SK-N-SH (cell line): ENCODE results near the gene WDR88. TPM values are rescaled to one million over a fixed set of nuclear protein-coding genes. Genes with fewer than 3 reads are reported as not detected.

Source experiments
- CTCF ChIA-PET: fragments of 300-600, 350-600 bp; formaldehyde crosslinking; extraction: SDS; loops from one replicate; lab custom pipeline; 2021; lab: Yijun Ruan, JAX
- POLR2A ChIA-PET: fragments of 350-600 bp; sonication (Branson Sonifier 250); formaldehyde crosslinking; extraction: SDS; loops from one replicate; lab custom pipeline; 2020; ENCODE audit warnings: antibody characterized with exemption, inconsistent platforms; lab: Yijun Ruan, JAX
- DNase-seq: peaks from one replicate; pipeline ENCODE4 v3.0.0; 2012
- H2AFZ ChIP-seq: fragments of 200-600 bp; sonication (generic); 2 replicates; pipeline ENCODE4 v1.8.1; 2016; ENCODE audit warnings: antibody characterized with exemption, mild to moderate bottlenecking, low read depth
- H3F3A ChIP-seq: fragments of 200-600 bp; sonication (generic); replicated peaks from 2 replicates; pipeline ENCODE3; 2016; ENCODE audit warnings: antibody characterized with exemption, mild to moderate bottlenecking; ENCODE audit not compliant: insufficient read depth
- H3K27ac ChIP-seq, 2 experiments: fragments of 200-500 bp in 1 of 2; fragments of 200-600 bp in 1 of 2; sonication (Bioruptor generic) in 1 of 2; sonication (generic), shearing (Covaris generic) in 1 of 2; 2 replicates each; pipeline versions ENCODE4 v1.5.1 to v1.6.1; 2014 to 2016; ENCODE audit warnings: low read depth in 2 of 2, inconsistent platforms in 1 of 2, low read length in 1 of 2, mild to moderate bottlenecking in 1 of 2, mixed read lengths in 1 of 2
- H3K27me3 ChIP-seq: fragments of 200-600 bp; sonication (generic), shearing (Covaris generic); 2 replicates; pipeline ENCODE4 v1.6.1; 2016; ENCODE audit warnings: mixed run types; ENCODE audit not compliant: insufficient read depth
- H3K36me3 ChIP-seq, 2 experiments: fragments of 200-500 bp in 1 of 2; fragments of 200-600 bp in 1 of 2; sonication (Bioruptor generic) in 1 of 2; sonication (generic) in 1 of 2; replicated peaks in 1 of 2; 2 replicates each; pipeline versions ENCODE3 to v1.5.1; 2014 to 2016; ENCODE audit warnings: low read length in 1 of 2, mild to moderate bottlenecking in 1 of 2; ENCODE audit not compliant: insufficient read depth in 2 of 2, control insufficient read depth in 1 of 2
- H3K4me1 ChIP-seq, 2 experiments: fragments of 200-500 bp in 1 of 2; fragments of 200-600 bp in 1 of 2; sonication (Bioruptor generic) in 1 of 2; sonication (generic), shearing (Covaris generic) in 1 of 2; 2 replicates each; pipeline versions ENCODE4 v1.5.1 to v1.6.1; 2014 to 2016; ENCODE audit warnings: low read depth in 1 of 2, low read length in 1 of 2, mixed run types in 1 of 2; ENCODE audit not compliant: insufficient read depth in 2 of 2, control insufficient read depth in 1 of 2
- H3K4me2 ChIP-seq: fragments of 200-600 bp; sonication (generic), shearing (Covaris generic); 2 replicates; pipeline ENCODE4 v1.6.1; 2017; ENCODE audit warnings: mixed run types
- H3K4me3 ChIP-seq, 2 experiments: fragments of 200-500 bp in 1 of 2; fragments of 200-600 bp in 1 of 2; sonication (Bioruptor generic) in 1 of 2; sonication (generic), shearing (Covaris generic) in 1 of 2; 2 replicates each; pipeline versions ENCODE4 v1.5.1 to v1.8.1; 2014 to 2016; ENCODE audit warnings: low read depth in 2 of 2, inconsistent platforms in 1 of 2, low read length in 1 of 2, mild to moderate bottlenecking in 1 of 2, mixed read lengths in 1 of 2, moderate library complexity in 1 of 2
- H3K79me2 ChIP-seq: fragments of 200-600 bp; sonication (generic); 2 replicates; pipeline ENCODE4 v1.8.1; 2017; ENCODE audit warnings: mild to moderate bottlenecking; ENCODE audit not compliant: insufficient read depth
- H3K9ac ChIP-seq: fragments of 200-600 bp; sonication (generic); 2 replicates; pipeline ENCODE4 v1.6.1; 2017; ENCODE audit warnings: mixed run types
- H3K9me2 ChIP-seq: fragments of 200-600 bp; sonication (generic); 2 replicates; pipeline ENCODE4 v1.6.1; 2017; ENCODE audit warnings: mixed run types
- H3K9me3 ChIP-seq: fragments of 200-600 bp; sonication (generic); 2 replicates; pipeline ENCODE4 v1.6.1; 2017; ENCODE audit warnings: mixed run types, mild to moderate bottlenecking, moderate library complexity
- H4K20me1 ChIP-seq: fragments of 200-600 bp; sonication (generic); 2 replicates; pipeline ENCODE4 v1.6.1; 2017; ENCODE audit warnings: mild to moderate bottlenecking, mixed run types; ENCODE audit not compliant: insufficient read depth
- CTCF ChIP-seq: fragments of 200-600 bp; sonication (generic); IDR thresholded peaks from 2 replicates; pipeline ENCODE4 v1.6.1; 2017; ENCODE audit warnings: antibody characterized with exemption, mild to moderate bottlenecking, moderate library complexity
- ELF1 ChIP-seq: IDR thresholded peaks from 2 replicates; pipeline ENCODE4 v1.4.0; 2012
- FOXM1 ChIP-seq: IDR thresholded peaks from 2 replicates; pipeline ENCODE4 v1.4.0; 2012; ENCODE audit warnings: low read depth, mild to moderate bottlenecking
- GABPA ChIP-seq: IDR thresholded peaks from 2 replicates; pipeline ENCODE4 v1.4.0; 2012; ENCODE audit warnings: low read depth, mild to moderate bottlenecking
- JUND ChIP-seq: IDR thresholded peaks from 2 replicates; pipeline ENCODE4 v1.4.0; 2012
- NFIC ChIP-seq: IDR thresholded peaks from 2 replicates; pipeline ENCODE4 v1.4.0; 2012; ENCODE audit warnings: borderline replicate concordance
- POLR2AphosphoS5 ChIP-seq: IDR thresholded peaks from 2 replicates; pipeline ENCODE4 v1.6.1; 2012; ENCODE audit warnings: low read depth, low read length
- RAD21 ChIP-seq: IDR thresholded peaks from 2 replicates; pipeline ENCODE4 v1.6.1; 2012; ENCODE audit warnings: mild to moderate bottlenecking, low read length
- RCOR1 ChIP-seq: fragments of 150-350 bp; IDR thresholded peaks from 2 replicates; pipeline ENCODE4 v1.6.1; 2017; ENCODE audit warnings: antibody characterized with exemption, low read length
- RXRA ChIP-seq: IDR thresholded peaks from 2 replicates; pipeline ENCODE4 v1.4.0; 2012; ENCODE audit warnings: low read depth, mild to moderate bottlenecking, borderline replicate concordance
- SIN3A ChIP-seq: IDR thresholded peaks from 2 replicates; pipeline ENCODE4 v1.6.1; 2012; ENCODE audit warnings: low read depth, mild to moderate bottlenecking, low read length, moderate library complexity, borderline replicate concordance
- SMC3 ChIP-seq: IDR thresholded peaks from 2 replicates; pipeline ENCODE4 v1.6.1; 2012; ENCODE audit warnings: low read depth, low read length, improper control_type of control experiment
- USF2 ChIP-seq: fragments of 150-350 bp; IDR thresholded peaks from 2 replicates; pipeline ENCODE4 v1.6.1; 2017; ENCODE audit warnings: antibody characterized with exemption, low read length, low read depth, borderline replicate concordance
- WGBS: methylation state at CpG from one replicate; pipeline ENCODE4 v1.1.6; 2017; ENCODE audit warnings: low lambda C conversion rate; 5-methylcytosine and 5-hydroxymethylcytosine counted together
- polyA plus RNA-seq, 3 experiments: library from polyadenylated mRNA; depleted of rRNA; stranded (reverse); fragments of >200 nt; gene quantifications; 2 replicates each; pipeline ENCODE4 v1.2.3, GENCODE V29; 2012
- TF ChIP-seq, protein P1 (sequence below): fragments of 150-350 bp; IDR thresholded peaks from 2 replicates; pipeline ENCODE4 v1.6.1; 2016; ENCODE audit warnings: mild to moderate bottlenecking, low read depth, low read length
- TF ChIP-seq, protein P2 (sequence below): IDR thresholded peaks from 2 replicates; pipeline ENCODE4; 2012

Gene WDR88
- polyA plus RNA-seq, 1 of the 3 experiments (the other 2 are of a cell fraction), result not detected

GRCh38 chr19:33130433-33130832 is 1.5 kb upstream of the WDR88 start:
- no peaks in the 10 kb centered on the region for H3K9me3 ChIP-seq
- POLR2A ChIA-PET, result no interaction called here
- H3K27me3 ChIP-seq, result no peaks in the 10 kb centered on the region
- TF ChIP-seq, protein P1, sequence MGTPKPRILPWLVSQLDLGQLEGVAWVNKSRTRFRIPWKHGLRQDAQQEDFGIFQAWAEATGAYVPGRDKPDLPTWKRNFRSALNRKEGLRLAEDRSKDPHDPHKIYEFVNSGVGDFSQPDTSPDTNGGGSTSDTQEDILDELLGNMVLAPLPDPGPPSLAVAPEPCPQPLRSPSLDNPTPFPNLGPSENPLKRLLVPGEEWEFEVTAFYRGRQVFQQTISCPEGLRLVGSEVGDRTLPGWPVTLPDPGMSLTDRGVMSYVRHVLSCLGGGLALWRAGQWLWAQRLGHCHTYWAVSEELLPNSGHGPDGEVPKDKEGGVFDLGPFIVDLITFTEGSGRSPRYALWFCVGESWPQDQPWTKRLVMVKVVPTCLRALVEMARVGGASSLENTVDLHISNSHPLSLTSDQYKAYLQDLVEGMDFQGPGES, result no peak
- no peak for TF ChIP-seq JUND
- no peak for TF ChIP-seq RCOR1
- no peak for TF ChIP-seq FOXM1
- TF ChIP-seq ELF1, result no peak
- TF ChIP-seq GABPA, result no peak
- TF ChIP-seq SMC3, result no peak
- TF ChIP-seq RAD21, result no peak
- TF ChIP-seq, protein P2, sequence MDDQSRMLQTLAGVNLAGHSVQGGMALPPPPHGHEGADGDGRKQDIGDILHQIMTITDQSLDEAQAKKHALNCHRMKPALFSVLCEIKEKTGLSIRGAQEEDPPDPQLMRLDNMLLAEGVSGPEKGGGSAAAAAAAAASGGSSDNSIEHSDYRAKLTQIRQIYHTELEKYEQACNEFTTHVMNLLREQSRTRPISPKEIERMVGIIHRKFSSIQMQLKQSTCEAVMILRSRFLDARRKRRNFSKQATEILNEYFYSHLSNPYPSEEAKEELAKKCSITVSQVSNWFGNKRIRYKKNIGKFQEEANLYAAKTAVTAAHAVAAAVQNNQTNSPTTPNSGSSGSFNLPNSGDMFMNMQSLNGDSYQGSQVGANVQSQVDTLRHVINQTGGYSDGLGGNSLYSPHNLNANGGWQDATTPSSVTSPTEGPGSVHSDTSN, result no peak
- TF ChIP-seq USF2, result no peak
- no peak for TF ChIP-seq SIN3A
- no peaks in the 10 kb centered on the region for H3K79me2 ChIP-seq
- no peak for DNase-seq
- no peaks in the 10 kb centered on the region for H3F3A ChIP-seq
- no peaks in the 10 kb centered on the region for H3K9me2 ChIP-seq
- peaks cover 2 to 13% of the 10 kb centered on the region in 2 experiments for H3K36me3 ChIP-seq
- peaks cover 0 to 13% of the 10 kb centered on the region in 2 experiments; a peak in 1 of 4 replicates for H3K4me1 ChIP-seq
- no peak overlapping the region for H3K4me3 ChIP-seq
- H3K27ac ChIP-seq, result no peak overlapping the region
- CTCF ChIA-PET, result interaction anchor here (0.6 to 1.8 kb wide), 4 partner anchors 10 to 154 kb away, joined by 3 to 4 read pairs (median 4); no protein-coding TSS in a partner anchor
- H4K20me1 ChIP-seq, result no peaks in the 10 kb centered on the region
- no peak overlapping the region for H3K9ac ChIP-seq
- 93% methylated on average over 6 of the region's 6 CpGs for WGBS
- no peak overlapping the region for H2AFZ ChIP-seq
- H3K4me2 ChIP-seq, result no peak overlapping the region

DNA sequence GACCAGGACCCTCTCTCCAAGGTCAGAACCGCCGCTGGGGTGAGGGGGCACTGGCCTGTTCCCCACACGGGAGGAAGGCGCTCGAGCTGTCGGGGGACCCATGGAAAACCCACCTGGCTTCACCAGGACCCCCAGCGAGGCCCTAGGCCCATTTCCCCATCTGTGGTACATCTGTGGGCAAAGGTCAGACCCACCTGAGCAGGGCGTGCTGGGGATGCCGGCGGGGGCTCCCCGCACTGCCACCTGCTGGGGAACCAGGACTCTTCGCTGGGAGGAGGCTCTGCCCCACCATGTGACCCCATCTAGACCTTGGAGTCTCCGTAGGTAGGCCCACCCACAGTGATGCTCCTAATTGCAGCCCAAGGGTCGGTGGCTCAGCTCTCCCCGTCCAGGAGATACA is 511 bp downstream of the WDR88 start:
- no peaks in the 10 kb centered on the region for H3K79me2 ChIP-seq
- no peaks in the 10 kb centered on the region for H3K27me3 ChIP-seq
- 97% methylated on average over 15 of the region's 15 CpGs for WGBS
- ChIA-PET CTCF (interaction anchor here (0.8 to 5.0 kb wide), 7 partner anchors 7 to 275 kb away, joined by 3 to 23 read pairs (median 4); no protein-coding TSS in a partner anchor), POLR2A (no interaction called here)
- H2AFZ ChIP-seq, result no peak overlapping the region
- H3K4me3 ChIP-seq, result no peak overlapping the region
- H3K27ac ChIP-seq, result no peak overlapping the region; a peak in 1 of 4 replicates
- no peaks in the 10 kb centered on the region for H4K20me1 ChIP-seq
- peaks cover 0 to 6% of the 10 kb centered on the region in 2 experiments for H3K36me3 ChIP-seq
- no peak overlapping the region for H3K4me2 ChIP-seq
- no peaks in the 10 kb centered on the region for H3K9me2 ChIP-seq
- H3K4me1 ChIP-seq, result peaks cover 0 to 10% of the 10 kb centered on the region in 2 experiments; a peak in 1 of 4 replicates
- H3K9me3 ChIP-seq, result no peaks in the 10 kb centered on the region
- peak; percentile 65 for DNase-seq
- TF ChIP-seq GABPA (no peak), RCOR1 (no peak), POLR2AphosphoS5 (no peak), USF2 (no peak), CTCF (peak; percentile 42), NFIC (no peak), RXRA (no peak)
- no peak overlapping the region for H3K9ac ChIP-seq
- H3F3A ChIP-seq, result no peaks in the 10 kb centered on the region
